Activated CD8-positive, alpha-beta memory T cell treated with anti-CD3 and anti-CD28 coated beads for 36 hours (primary cell): Measurements from ENCODE around the gene CCDC39. TPM values are rescaled to one million over a fixed set of nuclear protein-coding genes. Genes with fewer than 3 reads are reported as not detected.

Experiments used
- CTCF ChIA-PET: fragments of 350-600 bp; sonication (Branson Sonifier 250); formaldehyde crosslinking; loops from one replicate; lab custom pipeline; 2021; ENCODE audit warnings: antibody characterized with exemption; lab: Charles Lee
- POLR2A ChIA-PET: fragments of 350-600 bp; sonication (Branson Sonifier 250); formaldehyde crosslinking; loops from one replicate; lab custom pipeline; 2021; ENCODE audit warnings: antibody characterized with exemption; lab: Charles Lee
- total RNA-seq, 2 experiments: library from RNA; stranded (reverse); gene quantifications; one replicate each; pipeline ENCODE4 v1.2.3, GENCODE V29; 2021

CCDC39 gene
- total RNA-seq, 2 experiments from 2014 or later: not detected

DNA sequence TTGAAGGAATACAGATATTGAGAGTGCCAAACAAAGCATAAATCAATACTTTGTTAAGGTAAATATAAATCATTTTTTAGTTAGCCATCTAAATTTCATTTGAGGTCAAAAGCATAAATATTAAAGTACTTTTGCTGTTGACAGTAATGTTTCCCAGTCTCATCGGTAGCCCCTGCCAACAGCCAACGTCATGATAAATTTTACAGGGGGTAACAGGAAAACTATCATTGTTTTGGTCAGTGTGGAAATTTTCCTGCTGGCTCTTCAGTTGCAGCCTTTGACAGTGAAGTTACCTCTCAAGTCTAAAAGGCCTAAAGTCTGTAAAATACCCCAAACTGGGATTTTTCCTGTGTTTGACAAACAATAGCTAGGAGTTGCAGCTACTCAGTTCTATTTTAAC lies 114.6 kb downstream of the CCDC39 start:
- ChIA-PET POLR2A (no interaction called here), CTCF (no interaction called here)

Other genes with a start within 250 kb of the CCDC39 start
- gene TTC14, start 77.3 kb downstream of the CCDC39 start, total RNA-seq: 10 to 100 TPM; 34.4 to 37.5 TPM
- 100 to 1,000 TPM; 135 to 147 TPM for gene FXR1, start 233.2 kb upstream of the CCDC39 start, total RNA-seq